Endothelial cell of umbilical vein (primary cell): Measurements from ENCODE around the gene CAPN5. TPM values are rescaled to one million over a fixed set of nuclear protein-coding genes. Genes with fewer than 3 reads are reported as not detected.

Source experiments
- BruUV-seq: library from RNA; stranded (reverse); fragments of 400-500 nt; replicated peaks from 2 replicates; lab custom pipeline; 2021; lab: Mats Ljungman, UMichigan
- CTCF ChIA-PET: fragments of 300-600, 350-600 bp; sonication (Branson Sonifier 250); formaldehyde crosslinking; loops from one replicate; lab custom pipeline; 2021; ENCODE audit warnings: antibody characterized with exemption, inconsistent platforms; lab: Charles Lee
- POLR2A ChIA-PET: fragments of 300-600, 350-600 bp; sonication (Branson Sonifier 250); formaldehyde crosslinking; loops from one replicate; lab custom pipeline; 2021; ENCODE audit warnings: antibody characterized with exemption, inconsistent platforms; lab: Charles Lee
- DNase-seq: peaks from one replicate; pipeline ENCODE4 v3.0.0-alpha.2; 2011; ENCODE audit warnings: low read depth, low spot score
- FAIRE-seq: peaks from 2 replicates; lab custom pipeline; 2011; peaks lifted over from hg19 to GRCh38; lab: Jason Lieb, UNC
- H2AFZ ChIP-seq: 2 replicates; pipeline ENCODE4 v1.6.0; 2012; ENCODE audit warnings: low read depth, low read length, control low read depth, inconsistent platforms
- H3K27ac ChIP-seq: 2 replicates; pipeline ENCODE4 v1.5.1; 2011; ENCODE audit warnings: low read depth, mild to moderate bottlenecking, control low read depth, low read length, moderate library complexity; ENCODE audit not compliant: insufficient read depth
- H3K27me3 ChIP-seq, 2 experiments: 2 replicates each; pipeline versions ENCODE4 v1.6.0 to v1.6.1; 2011; ENCODE audit warnings: low read length in 2 of 2, mixed read lengths in 1 of 2; ENCODE audit not compliant: control insufficient read depth in 2 of 2, insufficient read depth in 2 of 2
- H3K36me3 ChIP-seq, 2 experiments: 2 replicates in 1 of 2; 3 replicates in 1 of 2; pipeline ENCODE4 v1.5.1; 2011; ENCODE audit warnings: low read length in 2 of 2, mild to moderate bottlenecking in 1 of 2, moderate library complexity in 1 of 2; ENCODE audit not compliant: control insufficient read depth in 2 of 2, insufficient read depth in 2 of 2; ENCODE audit errors: extremely low read depth in 1 of 2
- H3K4me1 ChIP-seq: 3 replicates; pipeline ENCODE4 v1.5.1; 2011; ENCODE audit warnings: mild to moderate bottlenecking, low read length; ENCODE audit not compliant: control insufficient read depth, insufficient read depth; ENCODE audit errors: extremely low read depth
- H3K4me2 ChIP-seq: 2 replicates; pipeline ENCODE4 v1.6.1; 2011; ENCODE audit warnings: low read length, control low read depth, mixed read lengths; ENCODE audit not compliant: insufficient read depth
- H3K4me3 ChIP-seq, 3 experiments: fragments of 200-600 bp in 1 of 3; sonication (generic), shearing (Covaris generic) in 1 of 3; replicated peaks in 1 of 3; 2 replicates each; pipeline ENCODE4 v1.5.1; 2011 to 2016; ENCODE audit warnings: control low read depth in 3 of 3, low read length in 3 of 3, mild to moderate bottlenecking in 2 of 3, inconsistent platforms in 1 of 3, low read depth in 1 of 3, moderate library complexity in 1 of 3; ENCODE audit not compliant: insufficient read depth in 1 of 3
- H3K79me2 ChIP-seq: 2 replicates; pipeline ENCODE4 v1.6.0; 2012; ENCODE audit warnings: low read length, inconsistent platforms; ENCODE audit not compliant: control insufficient read depth, insufficient read depth
- H3K9ac ChIP-seq: replicated peaks from 2 replicates; pipeline ENCODE3; 2011; ENCODE audit warnings: low read length, control low read depth; ENCODE audit not compliant: insufficient read depth; ENCODE audit errors: extremely low read depth
- H3K9me1 ChIP-seq: replicated peaks from 3 replicates; pipeline ENCODE4 v1.6.0; 2011; ENCODE audit warnings: mild to moderate bottlenecking, low read length; ENCODE audit not compliant: control insufficient read depth, insufficient read depth; ENCODE audit errors: extremely low read depth
- H3K9me3 ChIP-seq: replicated peaks from 2 replicates; pipeline ENCODE4 v1.5.1; 2012; ENCODE audit warnings: low read length, inconsistent platforms; ENCODE audit not compliant: control insufficient read depth, insufficient read depth
- H4K20me1 ChIP-seq: replicated peaks from 2 replicates; pipeline ENCODE3; 2011; ENCODE audit warnings: mild to moderate bottlenecking, low read length; ENCODE audit not compliant: control insufficient read depth, insufficient read depth; ENCODE audit errors: extremely low read depth
- EZH2 ChIP-seq: IDR thresholded peaks from 2 replicates; pipeline ENCODE4 v1.6.1; 2012; ENCODE audit warnings: borderline replicate concordance, low read depth, mild to moderate bottlenecking, moderate library complexity, low read length, inconsistent platforms; ENCODE audit not compliant: severe bottlenecking
- FOS ChIP-seq: IDR thresholded peaks from 2 replicates; pipeline ENCODE4 v1.6.1; 2011; ENCODE audit warnings: mild to moderate bottlenecking, low read length, moderate library complexity, borderline replicate concordance; ENCODE audit not compliant: insufficient read depth
- GATA2 ChIP-seq: IDR thresholded peaks from 2 replicates; pipeline ENCODE4 v1.7.0; 2011; ENCODE audit warnings: low read depth, mild to moderate bottlenecking, moderate library complexity, mixed read lengths, low read length; ENCODE audit not compliant: insufficient read length, insufficient read depth
- JUN ChIP-seq: IDR thresholded peaks from 2 replicates; pipeline ENCODE4 v1.6.1; 2011; ENCODE audit warnings: borderline replicate concordance, low read depth; ENCODE audit not compliant: insufficient read length, insufficient read depth
- MYC ChIP-seq: IDR thresholded peaks from one replicate; pipeline ENCODE4 v1.6.1; 2011; ENCODE audit warnings: mild to moderate bottlenecking, low read depth, low read length
- POLR2A ChIP-seq: IDR thresholded peaks from 2 replicates; pipeline ENCODE4 v1.6.1; 2012; ENCODE audit warnings: low read depth, mild to moderate bottlenecking, control low read depth, low read length
- POLR2AphosphoS5 ChIP-seq: IDR thresholded peaks from 2 replicates; pipeline ENCODE4 v1.6.1; 2012; ENCODE audit warnings: low read depth, mild to moderate bottlenecking, control low read depth, low read length, moderate library complexity; ENCODE audit not compliant: insufficient read depth
- dilution Hi-C: fragments of 300-500 bp; cut with MboI; formaldehyde crosslinking; loops from one replicate; pipeline ENCODE4 v1.15.0; 2019; ENCODE audit warnings: low sequenced_read_pairs; ENCODE audit not compliant: extremely low pct_ligation_motif_present
- intact Hi-C: fragments of 100-400 bp; cut with micrococcal nuclease; formaldehyde crosslinking; loops from one replicate; pipeline ENCODE4 v1.10.0; 2022
- polyA plus RNA-seq, 4 experiments: library from polyadenylated mRNA; depleted of rRNA in 3 of 4; stranded (reverse) in 3 of 4; unstranded in 1 of 4; fragments of >200 nt; gene quantifications; 2 replicates each; pipeline versions ENCODE4 v1.2.1 to v1.2.3, GENCODE V29; 2011 to 2012; ENCODE audit warnings: missing spikeins in 1 of 4
- total RNA-seq: library from RNA; stranded (reverse); gene quantifications from 2 replicates; pipeline ENCODE4 v1.2.3, GENCODE V29; 2021
- TF ChIP-seq, protein P1 (sequence below), 2 donors: IDR thresholded peaks; 1 replicate in 1 of 2; 2 replicates in 1 of 2; pipeline ENCODE4 v1.5.1; 2011; ENCODE audit warnings: low read length in 2 of 2, mild to moderate bottlenecking in 2 of 2, moderate library complexity in 2 of 2, control low read depth in 1 of 2, inconsistent platforms in 1 of 2, low read depth in 1 of 2; ENCODE audit not compliant: insufficient read depth in 1 of 2; ENCODE audit errors: extremely low read depth in 1 of 2
- TF ChIP-seq, protein P2 (sequence below): IDR thresholded peaks from 2 replicates; pipeline ENCODE4 v1.6.1; 2011; ENCODE audit not compliant: insufficient read depth, insufficient read length

The CAPN5 gene
- total and polyA plus RNA-seq, 2 donors (not counting 3 experiments of a cell fraction or from before 2014, with no cell fraction given): 15.0 to 17.0 TPM

DNA sequence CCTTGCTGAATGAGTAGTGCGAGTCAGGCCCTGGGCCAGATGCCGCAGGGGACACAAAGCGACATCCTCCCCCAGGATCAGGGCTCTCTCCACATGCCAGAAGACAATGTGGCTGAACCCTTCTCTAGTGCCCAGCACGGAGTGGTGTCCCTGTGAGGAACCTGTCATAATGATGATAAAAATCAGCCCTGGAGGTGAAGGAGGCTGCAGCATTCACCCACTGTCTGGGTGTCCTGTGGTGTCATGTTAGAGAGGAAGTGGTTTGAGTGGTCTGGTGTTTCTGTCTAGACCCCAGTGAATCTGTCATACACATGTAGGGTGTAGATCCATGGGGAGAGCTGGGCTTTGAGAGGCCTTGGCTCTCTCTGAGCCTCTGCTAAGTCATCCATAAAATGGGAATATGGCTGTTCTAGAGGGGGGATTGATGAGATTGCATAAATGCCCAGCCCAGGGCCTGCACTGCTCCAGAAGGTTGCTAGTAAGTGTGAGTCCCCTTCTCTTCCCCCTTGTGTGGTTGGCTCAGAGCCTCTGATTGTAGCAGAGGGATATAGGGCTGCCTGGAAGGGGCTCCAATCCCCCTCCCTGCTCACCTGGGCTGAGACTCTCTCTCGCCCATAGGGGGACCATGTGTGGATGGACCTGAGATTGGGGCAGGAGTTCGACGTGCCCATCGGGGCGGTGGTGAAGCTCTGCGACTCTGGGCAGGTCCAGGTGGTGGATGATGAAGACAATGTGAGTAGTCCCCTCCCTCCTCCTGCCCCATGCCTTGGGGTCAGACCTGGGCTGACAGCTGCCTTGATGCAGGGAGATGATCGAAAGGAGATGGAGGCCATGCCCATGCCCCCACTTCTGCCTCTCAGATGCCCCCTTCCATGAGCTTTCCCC is 75.6 kb downstream of the CAPN5 start:
- no peak for TF ChIP-seq GATA2
- no peak for TF ChIP-seq POLR2A
- TF ChIP-seq FOS: no peak
- no peak for TF ChIP-seq JUN
- TF ChIP-seq, protein P1, sequence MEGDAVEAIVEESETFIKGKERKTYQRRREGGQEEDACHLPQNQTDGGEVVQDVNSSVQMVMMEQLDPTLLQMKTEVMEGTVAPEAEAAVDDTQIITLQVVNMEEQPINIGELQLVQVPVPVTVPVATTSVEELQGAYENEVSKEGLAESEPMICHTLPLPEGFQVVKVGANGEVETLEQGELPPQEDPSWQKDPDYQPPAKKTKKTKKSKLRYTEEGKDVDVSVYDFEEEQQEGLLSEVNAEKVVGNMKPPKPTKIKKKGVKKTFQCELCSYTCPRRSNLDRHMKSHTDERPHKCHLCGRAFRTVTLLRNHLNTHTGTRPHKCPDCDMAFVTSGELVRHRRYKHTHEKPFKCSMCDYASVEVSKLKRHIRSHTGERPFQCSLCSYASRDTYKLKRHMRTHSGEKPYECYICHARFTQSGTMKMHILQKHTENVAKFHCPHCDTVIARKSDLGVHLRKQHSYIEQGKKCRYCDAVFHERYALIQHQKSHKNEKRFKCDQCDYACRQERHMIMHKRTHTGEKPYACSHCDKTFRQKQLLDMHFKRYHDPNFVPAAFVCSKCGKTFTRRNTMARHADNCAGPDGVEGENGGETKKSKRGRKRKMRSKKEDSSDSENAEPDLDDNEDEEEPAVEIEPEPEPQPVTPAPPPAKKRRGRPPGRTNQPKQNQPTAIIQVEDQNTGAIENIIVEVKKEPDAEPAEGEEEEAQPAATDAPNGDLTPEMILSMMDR (IDR thresholded peaks at IDR 0.05; ENCODE audit: extremely low read depth in 1 of 2, insufficient read depth in 1 of 2, low read depth in 1 of 2, low read length in 2 of 2): no peak
- no peak for TF ChIP-seq EZH2
- TF ChIP-seq, protein P2, sequence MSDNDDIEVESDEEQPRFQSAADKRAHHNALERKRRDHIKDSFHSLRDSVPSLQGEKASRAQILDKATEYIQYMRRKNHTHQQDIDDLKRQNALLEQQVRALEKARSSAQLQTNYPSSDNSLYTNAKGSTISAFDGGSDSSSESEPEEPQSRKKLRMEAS: no peak
- TF ChIP-seq MYC: no peak
- TF ChIP-seq POLR2AphosphoS5: no peak
- Histone ChIP-seq H3K27me3 (no peaks in the 10 kb centered on the region), H3K27ac (no peak overlapping the region), H3K79me2 (no peaks in the 10 kb centered on the region), H3K9me3 (no peaks in the 10 kb centered on the region), H3K4me2 (no peak overlapping the region), H3K9me1 (no peaks in the 10 kb centered on the region), H3K36me3 (no peaks in the 10 kb centered on the region), H4K20me1 (no peaks in the 10 kb centered on the region), H3K4me3 (no peak overlapping the region), H2AFZ (no peak overlapping the region), H3K9ac (no peak overlapping the region), H3K4me1 (peaks cover 8% of the 10 kb centered on the region)
- intact Hi-C loops (no loop called here), dilution Hi-C loops (no loop called here)
- FAIRE-seq: no peak
- ChIA-PET POLR2A (no interaction called here), CTCF (interaction anchor here (0.8 to 3.6 kb wide), 3 partner anchors 8 to 51 kb away, joined by 3 to 28 read pairs (median 3); partner anchors contain the start of gene MYO7A)
- no peak for DNase-seq
- BruUV-seq: no TSS peak
